ENCODE results near the gene HYOU1.
A peak's percentile ranks its signal among the peaks of the same experiment; 100 is the strongest.
"Not testable (repeated sequence)": the region's sequence is repeated elsewhere in the genome, so short reads cannot be mapped to it uniquely, and the experiment has no call there.

The HYOU1 gene

DNA sequence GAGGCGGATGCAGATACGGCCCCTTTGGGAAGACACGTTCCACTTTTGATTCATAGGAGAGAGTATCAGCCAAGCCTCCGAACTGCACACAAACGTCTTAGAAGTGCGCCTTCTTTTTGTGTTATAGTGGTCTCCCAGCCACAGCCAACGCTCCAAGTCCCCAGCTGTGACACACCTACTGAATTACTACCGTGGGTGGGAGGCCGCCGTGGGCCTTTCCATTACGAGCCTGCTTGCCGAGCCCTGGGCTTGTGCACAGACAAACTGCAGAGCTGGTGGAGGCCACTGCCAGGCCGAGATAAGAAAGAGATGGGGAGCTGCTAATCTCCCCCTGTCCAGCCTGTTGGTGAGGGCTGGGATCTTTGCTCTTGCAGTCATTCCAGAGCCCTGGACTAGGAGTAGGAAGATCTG is 28.4 kb upstream of the HYOU1 start:
- no peak for DNase-seq (ENCODE audit: low read depth in 2 of 2)

DNA sequence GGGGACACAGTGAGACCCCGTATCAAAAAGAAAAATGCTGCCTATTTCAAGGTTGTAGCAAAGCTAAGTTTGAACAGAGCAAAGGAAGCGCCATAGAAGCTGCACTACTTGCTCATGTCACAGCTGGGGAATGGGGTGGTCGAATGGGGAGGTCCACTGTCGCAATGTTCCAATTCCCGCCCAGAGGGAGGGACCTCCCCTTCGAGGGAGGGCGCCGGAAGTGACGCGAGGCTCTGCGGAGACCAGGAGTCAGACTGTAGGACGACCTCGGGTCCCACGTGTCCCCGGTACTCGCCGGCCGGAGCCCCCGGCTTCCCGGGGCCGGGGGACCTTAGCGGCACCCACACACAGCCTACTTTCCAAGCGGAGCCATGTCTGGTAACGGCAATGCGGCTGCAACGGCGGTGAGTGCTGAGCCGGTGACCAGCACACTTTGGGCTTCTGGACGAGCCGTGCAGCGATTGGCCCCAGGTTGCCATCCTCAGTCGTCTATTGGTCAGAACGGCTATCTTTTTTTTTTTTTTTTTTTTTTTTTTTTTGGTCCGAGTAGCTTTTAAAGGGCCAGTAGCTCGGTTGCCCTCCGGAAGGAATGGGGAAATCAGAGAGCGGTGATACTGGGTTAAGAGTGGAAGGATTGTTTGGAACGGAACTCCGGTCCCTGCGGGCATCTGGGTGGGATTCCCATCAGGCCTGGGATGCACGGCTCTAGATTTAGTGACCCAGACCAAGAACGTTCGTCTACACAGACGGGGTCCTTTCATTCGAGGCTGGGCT is 27.8 kb upstream of the HYOU1 start, which contains the start of gene HMBS:
Gene HMBS (plus strand): TSS at position 219 of the 774 bp plus-strand sequence. CDS start 153 bp downstream, at position 372.
- peak; percentile 81 to 86 for DNase-seq (ENCODE audit: low read depth in 2 of 2)

DNA sequence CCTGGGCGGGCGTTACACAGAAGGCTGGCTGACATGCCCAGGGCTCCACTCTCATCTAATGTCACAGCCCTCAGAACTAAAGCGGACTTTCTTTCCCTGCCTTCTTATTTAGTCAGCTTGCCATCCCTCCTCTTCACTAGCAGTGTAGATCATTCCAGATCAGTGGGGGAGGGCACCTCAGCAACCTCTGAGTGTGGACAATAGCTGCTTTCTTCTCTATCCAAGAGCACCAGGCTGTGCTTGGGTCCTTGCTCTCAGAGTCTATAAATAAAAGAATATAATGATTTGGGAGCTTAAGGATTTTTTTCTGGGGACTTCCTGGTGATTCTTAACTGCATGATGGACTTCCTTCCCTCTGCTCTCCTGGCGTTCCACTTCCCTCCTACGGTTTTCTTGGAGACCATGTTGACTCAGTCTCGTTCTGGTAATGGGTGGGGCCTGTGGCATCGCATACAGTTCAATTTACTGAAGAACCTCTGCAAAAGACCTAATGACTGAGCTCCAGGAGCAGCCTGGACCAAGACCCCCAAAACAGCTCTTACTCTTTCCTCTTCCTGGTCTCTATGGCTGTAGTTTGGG is 24.8 kb upstream of the HYOU1 start:
- DNase-seq (ENCODE audit: low read depth in 2 of 2) = no peak

DNA sequence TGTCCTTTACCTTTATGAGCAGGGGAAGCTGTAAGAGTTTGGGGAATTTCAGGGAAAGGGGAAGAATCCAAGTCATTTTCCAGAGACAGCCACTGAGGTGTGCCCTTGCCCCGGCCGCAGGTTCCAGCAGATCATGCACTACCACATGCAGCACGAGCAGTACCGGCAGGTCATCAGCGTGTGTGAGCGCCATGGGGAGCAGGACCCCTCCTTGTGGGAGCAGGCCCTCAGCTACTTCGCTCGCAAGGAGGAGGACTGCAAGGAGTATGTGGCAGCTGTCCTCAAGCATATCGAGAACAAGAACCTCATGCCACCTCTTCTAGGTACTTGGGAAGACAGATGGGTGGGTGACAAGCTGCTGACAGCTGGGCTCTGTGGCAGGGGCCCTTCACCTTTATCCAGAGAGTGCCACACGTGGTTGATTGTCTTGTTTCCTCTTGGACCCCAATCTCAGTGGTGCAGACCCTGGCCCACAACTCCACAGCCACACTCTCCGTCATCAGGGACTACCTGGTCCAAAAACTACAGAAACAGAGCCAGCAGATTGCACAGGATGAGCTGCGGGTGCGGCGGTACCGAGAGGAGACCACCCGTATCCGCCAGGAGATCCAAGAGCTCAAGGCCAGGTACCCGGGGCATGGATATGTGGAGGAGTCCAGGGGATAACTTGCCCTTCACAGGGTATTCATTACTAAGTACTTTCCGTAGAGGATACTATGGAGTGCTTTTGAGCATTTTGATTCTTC is 21.8 kb upstream of the HYOU1 start:
- no peak for DNase-seq (ENCODE audit: low read depth in 2 of 2)

DNA sequence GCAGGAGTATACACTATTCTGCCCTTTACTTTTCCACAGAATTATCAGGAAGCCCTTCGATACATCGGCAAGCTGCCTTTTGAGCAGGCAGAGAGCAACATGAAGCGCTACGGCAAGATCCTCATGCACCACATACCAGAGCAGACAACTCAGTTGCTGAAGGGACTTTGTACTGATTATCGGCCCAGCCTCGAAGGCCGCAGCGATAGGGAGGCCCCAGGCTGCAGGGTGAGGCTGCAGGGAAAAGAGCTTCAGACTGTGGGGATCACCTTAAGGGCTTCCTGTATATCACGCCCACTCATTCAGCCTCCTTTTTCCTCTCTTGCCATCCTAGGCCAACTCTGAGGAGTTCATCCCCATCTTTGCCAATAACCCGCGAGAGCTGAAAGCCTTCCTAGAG is 20.8 kb upstream of the HYOU1 start:
- DNase-seq (ENCODE audit: low read depth in 2 of 2) = no peak

DNA sequence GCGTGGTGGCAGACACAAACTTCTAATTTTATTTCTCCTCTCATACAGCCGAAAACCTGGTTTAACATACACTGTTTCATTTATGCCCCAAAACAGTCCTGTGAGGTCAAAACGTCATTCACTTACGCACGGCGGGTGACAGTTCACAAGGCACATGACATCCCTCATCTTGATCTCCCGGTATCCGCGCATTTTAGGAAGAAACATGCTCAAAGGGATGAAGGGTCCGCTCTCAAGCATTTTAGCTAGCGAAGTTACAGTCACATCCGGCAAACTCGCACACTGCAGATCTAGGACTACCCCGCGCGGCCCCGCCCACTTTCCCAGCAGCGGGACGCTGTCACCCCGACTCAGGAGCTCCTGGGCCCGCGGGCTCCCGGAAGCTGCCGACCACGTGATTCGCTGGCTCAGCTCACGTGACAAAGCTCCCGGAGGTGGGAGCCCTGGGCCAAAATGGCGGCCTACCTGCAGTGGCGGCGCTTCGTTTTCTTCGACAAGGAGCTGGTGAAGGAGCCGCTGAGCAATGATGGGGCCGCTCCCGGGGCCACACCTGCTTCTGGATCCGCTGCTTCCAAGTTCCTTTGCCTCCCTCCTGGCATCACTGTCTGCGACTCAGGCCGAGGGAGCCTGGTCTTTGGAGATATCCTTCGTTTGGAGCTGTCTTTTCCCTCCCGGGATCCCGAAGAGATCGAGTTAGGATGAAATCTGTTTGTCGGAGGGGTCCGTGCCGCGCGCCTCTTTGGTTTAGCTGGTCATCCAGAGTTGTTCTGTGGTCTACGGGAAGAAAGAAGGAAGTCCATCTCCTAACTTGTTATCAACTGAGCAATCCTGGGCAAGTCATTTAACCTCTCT is 10.6 kb upstream of the HYOU1 start, which contains the start of gene VPS11:
Gene VPS11 (plus strand): TSS at position 448 of the 852 bp plus-strand sequence. CDS start 6 bp downstream, at position 454.
- peak; percentile 88 to 89 for DNase-seq (ENCODE audit: low read depth in 2 of 2)

DNA sequence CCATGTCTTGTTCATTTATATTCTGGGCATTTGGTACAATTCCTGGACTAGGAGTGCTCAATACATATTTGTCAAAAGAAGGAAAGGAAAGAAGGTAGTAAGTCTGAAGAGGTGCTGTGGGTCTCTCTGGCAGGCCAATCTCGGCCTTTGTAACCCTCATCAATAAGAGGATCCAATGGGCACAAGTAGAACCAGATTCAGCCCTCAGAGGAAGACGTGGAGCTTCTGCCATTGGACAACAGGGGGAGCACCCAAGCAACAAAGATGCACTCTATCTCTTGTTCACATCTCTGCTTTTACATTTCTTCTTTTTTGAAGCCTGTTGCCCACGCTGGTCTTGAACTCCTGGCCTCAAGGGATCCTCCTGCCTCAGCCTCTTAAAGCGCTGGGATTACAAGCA is 8.4 kb upstream of the HYOU1 start:
- DNase-seq (ENCODE audit: low read depth in 2 of 2) = no peak

DNA sequence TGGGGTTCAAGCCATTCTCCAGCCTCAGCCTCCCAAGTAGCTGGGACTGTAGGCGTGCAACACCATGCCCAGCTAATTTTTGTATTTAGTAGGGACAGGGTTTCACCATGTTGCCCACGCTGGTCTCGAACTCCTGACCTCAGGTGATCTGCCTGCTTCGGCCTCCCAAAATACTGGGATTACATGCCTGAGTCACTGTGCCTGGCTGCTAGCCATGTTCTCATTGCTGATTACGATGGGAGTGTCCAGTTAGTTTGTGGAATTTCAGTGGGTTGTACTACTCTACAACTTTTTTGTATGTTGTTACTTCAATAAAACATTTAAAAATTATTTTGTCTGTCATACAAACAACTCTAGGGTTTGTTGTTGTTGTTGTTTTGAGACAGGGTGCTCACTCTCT is 5.8 kb upstream of the HYOU1 start:
- no peak for DNase-seq (ENCODE audit: low read depth in 2 of 2)

DNA sequence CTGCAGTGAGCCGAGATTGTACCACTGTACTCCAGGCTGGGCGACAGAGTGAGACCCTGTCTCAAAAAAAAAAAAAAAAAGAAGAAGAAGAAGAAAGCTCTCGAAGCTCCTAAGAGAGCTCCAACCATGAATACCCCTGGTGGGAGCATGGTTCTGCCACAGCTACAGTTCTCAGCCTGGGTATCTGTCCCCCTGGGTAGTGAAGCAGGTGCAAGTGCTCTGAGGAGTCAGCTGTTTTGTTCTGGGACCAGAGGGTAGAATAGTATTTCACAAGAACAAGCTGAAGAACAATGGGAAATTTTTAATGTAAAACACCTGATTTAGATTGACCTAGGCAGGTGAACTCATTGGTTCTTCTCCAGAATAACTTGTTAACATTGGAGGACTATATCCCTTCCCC is 4.3 kb upstream of the HYOU1 start:
- DNase-seq (ENCODE audit: low read depth in 2 of 2) = no peak

DNA sequence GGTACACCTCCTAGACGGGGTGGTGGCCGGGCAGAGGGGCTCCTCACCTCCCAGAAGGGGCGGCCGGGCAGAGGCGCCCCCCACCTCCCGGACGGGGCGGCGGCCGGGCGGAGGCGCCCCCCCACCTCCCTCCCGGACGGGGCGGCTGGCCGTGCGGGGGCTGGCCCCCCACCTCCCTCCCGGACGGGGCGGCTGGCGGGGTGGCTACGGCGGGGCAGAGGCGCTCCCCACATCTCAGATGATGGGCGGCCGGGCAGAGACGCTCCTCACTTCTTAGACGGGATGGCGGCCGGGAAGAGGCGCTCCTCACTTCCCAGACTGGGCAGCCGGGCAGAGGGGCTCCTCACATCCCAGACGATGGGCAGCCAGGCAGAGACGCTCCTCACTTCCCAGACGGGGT is 2.1 kb upstream of the HYOU1 start:
- not testable (repeated sequence) for DNase-seq (ENCODE audit: low read depth in 2 of 2)

DNA sequence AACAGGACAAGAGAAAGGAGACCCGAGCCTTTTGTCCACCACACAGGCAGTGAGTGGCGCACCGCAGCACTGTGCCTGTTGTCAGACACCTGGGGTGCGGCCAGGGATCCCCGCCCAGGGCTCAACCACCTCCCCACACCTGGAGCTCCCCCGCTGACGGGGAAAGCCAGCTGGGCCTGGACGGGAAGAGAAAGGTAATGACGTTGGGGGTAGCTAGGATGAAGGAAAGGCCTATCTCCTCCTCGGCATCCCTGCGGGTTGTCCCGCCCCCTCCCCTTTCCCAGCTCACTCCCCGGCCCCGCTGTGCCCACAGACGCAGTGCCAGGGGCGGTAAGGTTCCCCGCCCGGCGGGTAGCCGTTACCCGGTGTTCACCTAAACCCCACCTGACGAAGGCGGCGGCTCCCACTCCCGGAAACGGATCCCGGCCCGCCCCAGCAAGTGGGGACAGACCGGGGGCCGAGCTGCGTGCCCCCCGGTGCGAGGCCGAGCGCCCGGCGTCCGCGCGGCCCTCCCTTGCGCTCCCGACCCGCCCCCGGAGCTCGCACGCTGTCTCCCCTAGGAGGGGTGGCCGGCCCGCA is 495 bp downstream of the HYOU1 start:
- DNase-seq (ENCODE audit: low read depth in 2 of 2) = no peak

DNA sequence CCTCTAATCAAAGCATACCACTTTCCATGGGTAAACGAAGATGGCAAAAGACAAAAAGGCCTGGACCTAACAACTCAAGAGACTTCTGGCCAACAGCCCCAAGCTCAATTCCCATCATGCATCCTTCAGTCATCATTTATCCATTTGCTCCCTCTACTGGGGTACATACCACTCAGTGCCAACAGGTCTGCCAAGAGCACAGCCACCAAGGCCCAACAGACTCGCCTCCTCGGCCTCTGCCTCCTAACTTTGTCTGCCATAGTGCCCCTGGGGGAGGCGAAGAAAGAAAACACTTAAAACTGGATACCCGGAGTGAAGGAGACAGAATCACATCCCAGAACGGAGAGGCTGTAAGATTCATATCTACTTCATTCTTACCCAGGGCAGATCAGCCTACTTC is 1.1 kb downstream of the HYOU1 start:
- DNase-seq (ENCODE audit: low read depth in 2 of 2) = no peak

DNA sequence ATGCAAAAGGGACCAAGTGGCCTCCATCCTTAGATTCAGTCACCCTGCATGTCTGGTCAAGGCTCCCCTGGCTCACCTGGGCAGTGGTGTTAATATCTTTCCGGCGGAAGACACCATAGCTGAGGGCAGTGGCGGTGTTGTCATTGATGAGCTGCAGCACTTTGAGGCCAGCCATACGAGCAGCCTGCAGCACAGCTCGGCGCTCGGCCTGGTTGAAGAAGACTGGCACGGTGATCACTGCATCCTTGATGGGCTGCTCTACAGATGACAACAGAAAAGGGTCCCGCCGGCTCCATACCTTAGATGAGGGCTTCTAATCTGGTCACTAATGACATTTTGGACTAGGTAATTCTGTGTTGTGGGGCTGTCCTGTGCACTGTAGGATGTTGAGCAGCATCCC is 2.6 kb downstream of the HYOU1 start:
- no peak for DNase-seq (ENCODE audit: low read depth in 2 of 2)

DNA sequence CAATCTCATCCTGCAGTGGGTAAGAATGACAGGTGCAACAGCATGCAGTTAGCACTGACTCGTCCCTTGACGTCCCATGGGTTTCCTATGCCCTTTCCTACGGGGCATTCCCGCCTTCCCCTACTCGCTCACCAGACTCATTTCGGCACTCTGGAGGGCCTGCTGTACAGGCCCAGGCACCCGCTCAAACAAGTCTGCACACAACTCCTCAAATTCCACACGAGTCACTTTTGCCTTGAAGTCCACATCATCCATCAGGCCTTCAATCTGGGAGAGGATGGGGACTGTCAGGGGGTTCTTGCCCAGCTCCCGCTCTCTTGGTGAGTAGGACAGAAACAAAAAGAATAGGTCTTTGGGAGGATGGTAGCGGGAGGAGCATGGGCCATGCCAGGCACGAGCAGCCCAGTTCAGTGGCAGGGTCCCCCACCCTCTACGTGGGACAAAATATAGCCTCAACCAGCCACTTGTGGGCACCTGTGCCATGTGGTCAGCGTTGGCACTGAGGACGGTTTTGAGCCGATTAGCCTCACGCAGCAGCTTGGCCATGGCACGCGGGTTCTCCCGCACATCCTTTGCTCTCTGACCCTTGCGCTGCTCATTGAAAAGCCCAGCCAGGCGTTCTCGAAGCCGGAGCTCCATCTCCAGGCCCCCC is 4.7 kb downstream of the HYOU1 start:
- DNase-seq (ENCODE audit: low read depth in 2 of 2) = no peak

DNA sequence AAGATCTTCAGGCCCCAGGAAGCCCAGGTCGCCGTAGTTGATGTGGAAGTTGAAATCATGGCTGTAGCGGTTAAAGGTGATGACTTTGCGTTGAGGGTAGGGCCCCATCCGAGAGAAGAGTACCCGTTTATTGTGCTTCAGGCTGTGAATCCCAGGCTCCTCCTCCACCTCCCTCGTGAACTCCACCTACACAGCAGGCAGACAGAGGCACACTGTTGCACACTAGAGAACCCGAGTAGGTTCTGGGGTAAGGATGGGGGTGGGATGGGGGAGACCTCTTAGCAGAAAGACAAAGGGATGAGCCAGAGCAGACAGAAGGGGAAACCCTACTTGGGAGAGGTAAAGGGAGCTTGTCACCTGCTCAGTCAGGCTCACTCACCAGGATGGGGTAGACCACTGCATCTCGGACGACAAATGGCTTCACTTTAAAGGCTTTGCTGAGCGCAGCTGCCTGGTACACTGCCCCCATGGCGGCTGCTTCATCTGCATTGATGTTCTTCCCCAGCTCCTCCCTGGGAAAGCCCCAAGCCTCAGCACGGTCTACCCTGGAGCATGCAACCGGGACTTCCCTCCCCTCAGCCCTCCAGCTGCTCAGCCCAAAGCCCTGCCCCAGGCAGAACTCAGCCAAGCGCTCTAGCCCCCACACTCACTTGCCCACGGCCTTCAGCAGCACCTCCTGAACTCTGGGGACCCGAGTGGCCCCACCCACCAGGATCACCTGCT is 5.4 kb downstream of the HYOU1 start:
- DNase-seq (ENCODE audit: low read depth in 2 of 2) = no peak

DNA sequence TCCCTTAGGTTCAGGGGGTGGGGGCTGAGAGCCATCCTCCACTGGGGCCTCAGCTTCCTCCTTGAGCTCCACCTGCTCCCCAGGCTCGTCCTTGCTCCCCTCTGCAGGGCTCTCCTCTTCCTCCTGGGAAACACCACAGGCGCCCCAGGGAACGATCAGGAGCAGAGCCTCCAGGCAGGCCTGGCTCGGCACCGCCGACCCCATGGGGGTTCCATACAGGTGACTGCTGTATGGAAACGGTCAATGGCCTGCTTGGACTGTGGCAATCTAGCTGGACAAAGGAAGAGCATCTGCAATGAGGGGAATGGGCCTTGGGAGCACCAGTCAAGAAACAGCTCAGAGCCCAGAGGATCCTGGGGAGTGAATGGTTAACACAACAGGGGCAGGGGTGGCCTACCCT is 7.9 kb downstream of the HYOU1 start:
- no peak for DNase-seq (ENCODE audit: low read depth in 2 of 2)

DNA sequence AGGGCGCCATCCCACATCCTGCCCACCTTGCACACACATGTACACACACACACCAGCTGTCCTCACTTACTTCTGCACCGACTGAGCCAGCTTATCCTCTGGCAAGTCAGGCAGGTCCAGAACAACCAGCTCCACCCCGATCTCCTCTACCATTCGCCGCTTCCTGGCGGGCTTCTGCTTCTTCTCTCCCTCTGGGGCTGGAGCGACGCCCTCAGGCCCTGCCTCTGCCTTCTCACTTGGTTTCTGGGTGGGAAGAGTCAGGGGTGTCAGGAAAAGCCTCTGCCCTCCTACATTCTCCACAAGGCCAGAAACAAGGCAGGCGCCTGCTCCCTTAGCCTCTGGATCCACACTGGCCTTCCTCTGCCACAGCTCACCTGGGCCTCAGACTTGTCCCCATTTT is 8.4 kb downstream of the HYOU1 start:
- no peak for DNase-seq (ENCODE audit: low read depth in 2 of 2)

DNA sequence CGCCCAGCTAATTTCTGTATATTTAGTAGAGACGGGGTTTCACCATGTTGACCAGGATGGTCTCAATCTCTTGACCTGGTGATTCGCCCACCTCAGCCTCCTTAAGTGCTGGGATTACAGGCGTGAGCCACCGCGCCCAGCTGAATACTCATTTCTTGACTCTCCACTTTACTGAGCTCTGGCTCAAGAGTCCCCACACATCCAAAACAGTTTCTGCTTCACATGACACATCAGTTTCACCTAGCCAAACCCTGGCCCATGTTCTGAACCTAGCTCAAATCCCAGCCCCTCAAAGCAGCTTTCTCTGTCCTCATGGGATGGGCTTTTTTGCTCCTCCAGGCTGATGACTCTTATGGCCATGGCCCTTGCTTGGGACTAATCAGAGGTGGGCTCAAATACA is 9.8 kb downstream of the HYOU1 start:
- DNase-seq (ENCODE audit: low read depth in 2 of 2) = no peak

DNA sequence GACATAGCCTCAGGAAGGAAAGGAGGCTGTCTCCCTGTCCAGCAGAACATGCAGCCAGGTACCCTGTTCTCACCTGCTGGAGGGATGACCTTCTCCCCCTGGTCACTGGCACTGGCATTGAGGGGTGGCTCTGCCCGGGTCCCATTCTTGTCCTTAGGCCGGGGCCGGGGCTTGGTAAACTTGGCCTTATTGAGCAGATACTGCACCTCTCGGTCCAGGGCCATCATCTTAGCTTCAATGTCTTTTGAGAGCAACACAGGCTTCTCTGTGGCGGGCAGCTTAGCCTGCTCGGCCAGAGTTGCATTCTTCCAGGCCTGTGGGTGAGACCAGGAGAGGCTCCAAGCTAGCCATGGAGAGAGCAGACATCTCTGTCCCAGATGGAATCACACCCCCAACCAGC is 10.5 kb downstream of the HYOU1 start:
- no peak for DNase-seq (ENCODE audit: low read depth in 2 of 2)

DNA sequence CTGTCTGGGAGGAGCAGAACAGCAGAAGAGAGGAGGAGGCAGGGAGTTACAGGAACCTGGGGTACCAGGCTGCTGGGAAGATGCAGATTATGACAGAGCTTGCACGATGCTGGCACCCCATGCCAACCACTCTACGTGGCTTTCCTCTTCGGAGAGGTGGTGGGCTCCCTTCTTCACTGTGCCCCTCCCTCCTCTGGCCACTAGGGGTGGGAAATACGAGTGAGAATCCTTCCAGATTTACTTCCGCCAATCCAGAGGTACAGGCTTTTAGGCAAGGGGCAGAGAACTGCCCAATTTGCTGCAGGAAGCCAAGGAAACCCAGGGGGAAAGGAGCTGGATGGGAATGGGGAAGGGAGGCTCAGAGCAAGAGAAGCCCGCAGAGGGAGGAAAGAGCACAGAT is 12.3 kb downstream of the HYOU1 start:
- DNase-seq (ENCODE audit: low read depth in 2 of 2) = no peak
